Nucleus accumbens (tissue), 56 donors: ENCODE results near the gene CDK15.
A peak's percentile ranks its signal among the peaks of the same experiment; 100 is the strongest.

Experiments
- DNase-seq, 56 donors: peaks; one replicate each; lab custom pipeline; 2025; lab: John Stamatoyannopoulos, UW

Gene CDK15

GRCh38 chr2:201859949-201860348, 53.6 kb downstream of the CDK15 start:
- DNase-seq: no peak

GRCh38 chr2:201860636-201861066, 54.3 kb downstream of the CDK15 start:
- peak in 42 of 56 donors; percentile 2 to 73 (median 26) for DNase-seq

- no peak for DNase-seq
Measured at GRCh38 chr2:201862843-201863242, 56.5 kb downstream of the CDK15 start.

- DNase-seq: no peak
Measured at GRCh38 chr2:201866643-201867473, 60.5 kb downstream of the CDK15 start.

- DNase-seq: no peak
Measured at GRCh38 chr2:201871471-201871870, 65.1 kb downstream of the CDK15 start.

- DNase-seq: peak in 4 of 56 donors; percentile 4 to 39 (median 18)
Measured at GRCh38 chr2:201872591-201872990, 66.3 kb downstream of the CDK15 start.

GRCh38 chr2:201879996-201880395, 73.7 kb downstream of the CDK15 start:
- no peak for DNase-seq

- DNase-seq: no peak
Measured at GRCh38 chr2:201880579-201880978, 74.2 kb downstream of the CDK15 start.

- no peak for DNase-seq
Measured at GRCh38 chr2:201880993-201881611, 74.8 kb downstream of the CDK15 start.

- DNase-seq: no peak
Measured at GRCh38 chr2:201881741-201882140, 75.4 kb downstream of the CDK15 start.

- no peak for DNase-seq
Measured at GRCh38 chr2:201882353-201883090, 76.2 kb downstream of the CDK15 start.

GRCh38 chr2:201883606-201884369, 77.5 kb downstream of the CDK15 start:
- peak in 3 of 56 donors; percentile 1 to 12 (median 3) for DNase-seq

GRCh38 chr2:201886504-201886903, 80.2 kb downstream of the CDK15 start:
- DNase-seq: no peak

GRCh38 chr2:201887773-201888425, 81.6 kb downstream of the CDK15 start:
- no peak for DNase-seq

- DNase-seq: no peak
Measured at GRCh38 chr2:201888426-201888800, 82.1 kb downstream of the CDK15 start.

GRCh38 chr2:201890453-201890852, 84.1 kb downstream of the CDK15 start:
- DNase-seq: no peak

GRCh38 chr2:201891676-201892075, 85.3 kb downstream of the CDK15 start:
- DNase-seq: no peak

- no peak for DNase-seq
Measured at GRCh38 chr2:201892516-201892915, 86.2 kb downstream of the CDK15 start.

- DNase-seq: no peak
Measured at GRCh38 chr2:201900362-201900761, 94.0 kb downstream of the CDK15 start.

- no peak for DNase-seq
Measured at GRCh38 chr2:201901786-201902185, 95.4 kb downstream of the CDK15 start.
